Skeletal muscle tissue (tissue), 4 donors: Measurements from ENCODE around the gene UCP2. TPM values are rescaled to one million over a fixed set of nuclear protein-coding genes. Genes with fewer than 3 reads are reported as not detected.

Experiments
- H3K27ac ChIP-seq: one replicate; pipeline ENCODE4 v1.7.0; 2013; ENCODE audit warnings: mild to moderate bottlenecking, low read depth, low read length, inconsistent platforms
- H3K27me3 ChIP-seq, 3 donors: one replicate each; pipeline ENCODE4 v1.7.0; 2013; ENCODE audit warnings: low read length in 3 of 3; ENCODE audit not compliant: control insufficient read depth in 3 of 3, insufficient read depth in 3 of 3
- H3K36me3 ChIP-seq, 3 donors: one replicate each; pipeline ENCODE4 v1.7.0; 2013; ENCODE audit warnings: low read length in 3 of 3; ENCODE audit not compliant: control insufficient read depth in 3 of 3, insufficient read depth in 3 of 3
- H3K4me1 ChIP-seq, 3 donors: one replicate each; pipeline ENCODE4 v1.7.0; 2013; ENCODE audit warnings: low read length in 3 of 3, mild to moderate bottlenecking in 3 of 3; ENCODE audit not compliant: control insufficient read depth in 3 of 3, insufficient read depth in 3 of 3
- H3K4me3 ChIP-seq, 3 donors: one replicate each; pipeline ENCODE4 v1.7.0; 2013; ENCODE audit warnings: low read length in 3 of 3
- H3K9ac ChIP-seq, 3 donors: one replicate each; pipeline ENCODE4 v1.7.0; 2013; ENCODE audit warnings: low read length in 3 of 3, mild to moderate bottlenecking in 3 of 3, moderate library complexity in 2 of 3, low read depth in 1 of 3
- H3K9me3 ChIP-seq, 3 donors: one replicate each; pipeline ENCODE4 v1.7.0; 2013; ENCODE audit warnings: low read length in 3 of 3; ENCODE audit not compliant: control insufficient read depth in 3 of 3
- total RNA-seq: library from RNA; depleted of rRNA; stranded (reverse); fragments of >200 nt; gene quantifications from one replicate; pipeline ENCODE4 v1.2.3, GENCODE V29; 2014
- donor health status: Osteomylitis.

The UCP2 gene
- total RNA-seq, 1 donor from 2014 or later, result 25.1 TPM

DNA sequence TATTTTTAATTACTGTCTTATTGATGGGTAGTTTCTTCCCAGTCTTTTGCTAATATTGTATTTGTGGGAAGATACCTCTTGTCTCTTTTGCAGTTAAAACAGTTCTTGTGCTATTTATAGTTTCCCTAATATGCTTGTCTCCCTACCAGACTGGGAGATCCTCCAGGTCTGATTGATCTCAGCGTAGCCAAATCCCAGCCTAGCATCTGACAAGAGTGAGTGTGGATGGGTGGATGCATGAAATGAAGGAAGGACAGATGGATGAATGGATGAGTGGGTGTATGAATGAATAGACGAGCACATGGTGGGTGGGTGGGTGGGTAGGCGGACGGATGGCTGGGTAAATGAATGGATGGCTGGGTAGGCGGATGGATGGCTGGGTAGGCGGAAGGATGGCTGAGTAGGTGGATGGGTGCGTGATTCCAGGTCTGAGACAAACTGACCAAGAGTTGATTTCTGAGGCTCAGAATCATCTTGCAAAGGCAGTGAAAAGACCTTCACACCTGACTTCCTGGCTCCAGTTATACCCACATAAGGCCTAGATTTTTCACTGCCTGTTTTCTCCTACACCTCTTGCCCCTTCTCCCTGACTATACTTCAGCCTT is 20.4 kb downstream of the UCP2 start:
- peaks cover 5 to 13% (median 10%) of the 10 kb centered on the region in 3 donors for H3K4me1 ChIP-seq
- H3K9me3 ChIP-seq, result no peaks in the 10 kb centered on the region
- H3K9ac ChIP-seq, result no peak overlapping the region
- no peak overlapping the region for H3K27ac ChIP-seq
- H3K27me3 ChIP-seq, result peaks cover 0 to 14% (median 3%) of the 10 kb centered on the region in 3 donors
- H3K36me3 ChIP-seq, result no peaks in the 10 kb centered on the region
- H3K4me3 ChIP-seq, result no peak overlapping the region

DNA sequence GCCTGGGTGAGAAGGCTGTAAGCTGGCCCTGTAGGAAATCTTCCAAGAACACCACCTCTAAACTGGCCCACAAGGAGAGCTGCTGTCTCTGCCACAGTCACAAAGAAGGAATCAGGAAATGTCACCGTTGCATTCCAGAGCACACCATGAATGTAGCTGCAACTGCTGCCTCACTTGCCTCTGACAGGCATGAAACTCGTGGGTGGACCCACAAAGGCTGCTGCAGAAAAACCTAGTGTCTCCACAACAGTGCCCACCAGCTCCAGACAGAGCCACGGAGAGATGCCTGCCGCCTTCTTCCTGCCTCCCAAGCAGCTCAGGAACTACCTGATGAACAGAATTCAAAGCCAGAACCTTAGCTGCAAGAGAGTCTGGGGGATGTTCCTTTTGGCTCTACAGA is 21.3 kb downstream of the UCP2 start:
- no peaks in the 10 kb centered on the region for H3K9me3 ChIP-seq
- H3K27ac ChIP-seq, result no peak overlapping the region
- H3K36me3 ChIP-seq, result no peaks in the 10 kb centered on the region
- no peak overlapping the region for H3K9ac ChIP-seq
- peaks cover 0 to 23% (median 7%) of the 10 kb centered on the region in 3 donors for H3K27me3 ChIP-seq
- H3K4me1 ChIP-seq, result peaks cover 5 to 13% (median 10%) of the 10 kb centered on the region in 3 donors
- H3K4me3 ChIP-seq, result no peak overlapping the region

DNA sequence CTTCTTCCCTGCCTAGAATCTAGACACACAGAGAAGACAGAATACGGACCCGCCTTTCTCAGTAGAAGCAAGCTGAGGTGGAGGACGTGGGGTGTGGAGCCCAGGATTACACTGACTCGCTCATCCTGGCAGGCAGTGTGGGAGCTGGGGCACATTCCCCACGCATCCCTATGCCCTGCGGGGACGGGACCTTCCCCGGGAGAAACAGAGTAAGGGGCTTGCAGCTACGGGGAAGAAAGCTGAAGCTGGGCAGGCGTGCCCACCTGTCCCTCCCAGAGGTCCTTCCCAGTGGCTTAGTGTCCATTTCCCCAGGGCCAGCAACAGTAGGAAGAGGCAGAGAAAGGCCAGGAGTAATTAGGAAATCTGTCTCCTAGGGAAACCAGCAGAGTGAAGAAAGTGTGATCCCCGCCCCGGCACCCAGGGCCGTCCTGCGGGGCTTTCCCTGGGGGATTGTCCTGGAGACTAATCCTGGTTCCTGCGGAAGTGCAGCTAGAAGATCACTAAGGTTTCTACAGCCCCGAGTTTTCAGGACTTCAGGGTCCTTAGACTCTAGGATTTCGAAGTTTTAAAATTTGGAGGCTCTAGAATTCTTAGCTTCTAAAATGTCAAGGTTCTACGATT is 24.0 kb downstream of the UCP2 start:
- H3K27ac ChIP-seq, result no peak overlapping the region
- peaks cover 0 to 26% (median 7%) of the 10 kb centered on the region in 3 donors for H3K27me3 ChIP-seq
- H3K4me1 ChIP-seq, result peaks cover 0 to 4% (median 3%) of the 10 kb centered on the region in 3 donors
- no peak overlapping the region for H3K9ac ChIP-seq
- H3K36me3 ChIP-seq, result no peaks in the 10 kb centered on the region
- no peak overlapping the region for H3K4me3 ChIP-seq
- no peaks in the 10 kb centered on the region for H3K9me3 ChIP-seq

DNA sequence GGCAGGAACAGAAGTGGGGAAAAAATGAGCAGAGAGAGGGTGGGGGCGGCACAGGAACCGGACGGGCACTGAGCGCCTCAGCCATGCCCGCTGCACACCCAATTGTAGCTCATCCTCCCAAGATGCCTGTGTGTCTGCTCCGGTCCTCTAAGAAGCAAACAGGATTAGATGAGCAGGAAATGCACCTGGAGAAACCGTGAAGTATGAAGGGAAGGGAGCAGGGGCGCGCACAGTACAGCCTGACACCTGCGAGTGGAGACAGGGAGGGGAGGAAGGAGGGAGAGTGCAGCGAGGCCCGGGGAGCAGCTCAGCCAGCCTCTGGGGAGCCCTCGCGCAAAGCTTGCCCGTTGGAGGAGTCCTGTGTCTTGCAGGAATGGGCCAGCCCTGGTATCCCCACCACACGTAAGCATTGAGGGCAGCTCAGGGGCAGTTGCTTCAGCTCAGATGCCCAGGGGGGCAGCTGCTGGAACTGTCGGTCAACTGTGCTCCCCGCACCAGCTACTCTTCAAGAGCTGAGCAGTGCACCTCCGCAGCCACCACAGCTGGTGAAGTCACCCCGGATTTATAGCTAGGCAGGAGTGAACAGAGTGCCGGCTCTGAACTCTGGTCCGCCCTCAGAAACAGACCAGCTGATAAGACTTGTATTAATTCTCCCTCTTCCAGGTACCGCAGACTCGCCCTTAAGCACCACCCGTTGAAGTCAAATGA is 24.8 kb downstream of the UCP2 start:
- Histone ChIP-seq H3K27ac (no peak overlapping the region), H3K9ac (no peak overlapping the region), H3K36me3 (no peaks in the 10 kb centered on the region), H3K4me1 (no peaks in the 10 kb centered on the region), H3K4me3 (no peak overlapping the region), H3K9me3 (no peaks in the 10 kb centered on the region), H3K27me3 (peaks cover 0 to 26% (median 7%) of the 10 kb centered on the region in 3 donors)

DNA sequence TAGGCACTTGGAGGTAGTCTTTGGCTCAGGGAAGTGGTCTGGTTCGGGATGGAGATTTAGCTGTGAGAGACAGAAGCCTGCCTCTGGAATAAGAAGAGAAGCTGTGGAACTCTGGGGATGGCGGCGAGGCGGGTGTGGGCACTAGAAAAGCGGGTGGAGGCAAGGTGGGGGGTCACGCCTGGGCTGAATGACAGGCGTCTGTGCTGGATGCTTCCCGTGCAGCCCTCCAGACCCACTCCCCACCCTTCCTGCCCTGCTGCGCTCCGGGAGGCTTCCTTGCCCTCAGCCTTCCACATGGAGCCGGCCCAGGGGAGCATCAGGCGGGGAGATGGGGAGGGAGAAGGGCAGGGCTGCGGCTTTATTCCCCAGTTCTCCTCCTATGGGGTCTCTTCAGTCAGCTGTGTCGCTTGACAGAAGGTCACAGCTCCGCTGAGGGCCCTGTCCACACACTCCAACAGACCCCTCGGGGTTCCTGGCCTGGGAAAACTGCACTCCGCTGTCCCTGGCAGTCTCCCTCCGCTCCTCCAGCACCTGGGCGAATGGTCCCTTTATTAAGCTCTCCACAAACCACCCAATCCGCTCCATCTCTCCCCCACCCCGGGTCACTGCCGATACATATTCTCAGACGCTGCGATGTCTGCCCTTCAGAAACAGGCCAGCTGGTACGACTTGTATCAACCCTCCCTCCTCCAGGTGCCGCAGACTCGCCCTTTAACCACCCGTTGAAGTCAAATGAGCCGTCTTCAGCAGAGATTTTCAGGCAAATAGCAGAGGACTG is 25.6 kb downstream of the UCP2 start:
- Histone ChIP-seq H3K4me1 (no peaks in the 10 kb centered on the region), H3K27ac (no peak overlapping the region), H3K36me3 (no peaks in the 10 kb centered on the region), H3K4me3 (no peak overlapping the region), H3K27me3 (peaks cover 0 to 26% (median 7%) of the 10 kb centered on the region in 3 donors), H3K9ac (no peak overlapping the region), H3K9me3 (no peaks in the 10 kb centered on the region)

DNA sequence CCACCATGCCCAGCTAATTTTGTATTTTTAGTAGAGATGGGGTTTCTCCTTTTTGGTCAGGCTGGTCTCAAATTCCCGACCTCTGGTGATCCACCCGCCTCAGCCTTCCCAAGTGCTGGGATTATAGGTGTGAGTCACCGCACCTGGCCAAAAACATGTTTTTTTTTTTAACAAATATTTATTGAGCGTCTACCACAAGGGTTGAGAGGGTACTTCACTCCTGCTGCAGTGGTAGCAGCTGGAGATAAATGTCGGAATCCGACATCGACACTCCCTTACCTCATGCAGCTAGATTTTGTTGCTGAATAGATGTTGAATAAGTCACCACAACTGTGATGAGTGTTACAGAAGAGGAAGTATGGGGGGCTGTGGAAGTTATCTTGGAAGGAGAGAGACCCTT is 30.8 kb downstream of the UCP2 start:
- peaks cover 0 to 8% (median under 1%) of the 10 kb centered on the region in 3 donors for H3K27me3 ChIP-seq
- no peak overlapping the region for H3K27ac ChIP-seq
- H3K36me3 ChIP-seq, result no peaks in the 10 kb centered on the region
- H3K4me3 ChIP-seq, result no peak overlapping the region
- no peak overlapping the region for H3K9ac ChIP-seq
- H3K4me1 ChIP-seq, result no peaks in the 10 kb centered on the region
- H3K9me3 ChIP-seq, result no peaks in the 10 kb centered on the region

DNA sequence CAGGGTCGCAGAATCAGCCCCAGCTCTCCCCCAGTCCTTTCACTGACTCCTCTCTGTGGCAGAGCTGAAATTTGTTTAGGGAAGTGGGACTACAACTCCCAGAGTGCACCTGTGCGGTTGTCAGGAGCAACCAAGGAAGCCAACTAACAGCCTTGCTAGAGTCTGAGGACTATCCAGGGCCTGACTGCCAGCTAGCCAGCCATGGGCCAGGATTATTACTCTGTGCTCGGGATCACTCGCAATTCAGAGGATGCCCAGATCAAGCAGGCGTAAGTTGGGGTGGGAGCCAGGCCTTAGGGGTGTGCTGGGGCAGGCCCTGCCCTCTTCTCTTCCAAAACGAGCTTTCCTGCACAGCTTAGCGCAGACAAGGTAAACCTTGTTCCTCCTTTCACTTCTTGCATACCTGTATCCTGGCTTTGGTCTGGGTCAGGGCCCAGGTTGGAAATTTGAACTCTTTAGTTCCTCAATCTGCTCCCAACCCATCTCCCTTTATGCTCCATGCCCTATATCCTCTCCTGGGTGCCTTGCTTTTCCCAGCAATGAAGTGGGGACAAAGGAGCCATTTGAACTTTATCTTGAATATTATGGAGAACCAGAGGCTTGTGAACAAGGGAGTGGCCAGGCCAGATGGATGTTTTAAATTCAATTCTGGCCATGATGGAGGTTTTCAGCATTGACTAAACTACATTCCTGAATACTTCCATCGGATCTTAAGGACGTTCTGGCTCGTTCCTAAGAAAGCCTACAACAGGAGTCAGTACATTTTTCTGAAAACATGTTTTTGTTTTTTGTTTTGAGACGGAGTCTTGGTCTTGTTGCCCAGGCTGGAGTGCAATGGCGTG is 31.6 kb downstream of the UCP2 start, which contains the start of gene DNAJB13:
Gene DNAJB13 (plus strand): TSS at position 158 of the 842 bp plus-strand sequence. CDS start 44 bp downstream, at position 202.
- Histone ChIP-seq H3K9ac (no peak within 1 kb of the TSS), H3K4me3 (no peak within 1 kb of the TSS), H3K36me3 (no peaks in the 10 kb centered on the region), H3K27ac (no peak within 1 kb of the TSS), H3K27me3 (peaks cover 0 to under 1% (median 0%) of the 10 kb centered on the region in 3 donors), H3K4me1 (no peaks in the 10 kb centered on the region), H3K9me3 (no peaks in the 10 kb centered on the region)

DNA sequence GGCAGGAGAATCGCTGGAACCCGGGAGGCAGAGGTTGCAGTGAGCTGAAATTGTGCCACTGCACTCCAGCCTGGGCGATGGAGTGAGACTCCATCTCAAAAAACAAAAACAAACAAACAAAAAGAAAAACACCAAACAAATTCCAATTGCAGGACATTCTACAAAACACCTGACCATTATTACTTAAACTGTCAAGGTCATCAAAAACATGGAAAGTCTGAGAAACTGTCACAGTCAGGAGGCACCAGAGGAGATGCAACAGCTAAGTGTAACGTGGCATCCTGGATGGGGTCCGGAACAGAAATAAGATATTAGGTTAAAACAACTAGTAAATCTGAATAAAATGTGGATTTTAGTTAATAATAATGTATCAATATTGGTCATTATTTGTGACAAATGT is 32.7 kb downstream of the UCP2 start:
- no peaks in the 10 kb centered on the region for H3K4me1 ChIP-seq
- H3K27me3 ChIP-seq, result no peaks in the 10 kb centered on the region
- no peaks in the 10 kb centered on the region for H3K9me3 ChIP-seq
- no peaks in the 10 kb centered on the region for H3K36me3 ChIP-seq
- H3K4me3 ChIP-seq, result no peak overlapping the region
- H3K9ac ChIP-seq, result no peak overlapping the region
- no peak overlapping the region for H3K27ac ChIP-seq

DNA sequence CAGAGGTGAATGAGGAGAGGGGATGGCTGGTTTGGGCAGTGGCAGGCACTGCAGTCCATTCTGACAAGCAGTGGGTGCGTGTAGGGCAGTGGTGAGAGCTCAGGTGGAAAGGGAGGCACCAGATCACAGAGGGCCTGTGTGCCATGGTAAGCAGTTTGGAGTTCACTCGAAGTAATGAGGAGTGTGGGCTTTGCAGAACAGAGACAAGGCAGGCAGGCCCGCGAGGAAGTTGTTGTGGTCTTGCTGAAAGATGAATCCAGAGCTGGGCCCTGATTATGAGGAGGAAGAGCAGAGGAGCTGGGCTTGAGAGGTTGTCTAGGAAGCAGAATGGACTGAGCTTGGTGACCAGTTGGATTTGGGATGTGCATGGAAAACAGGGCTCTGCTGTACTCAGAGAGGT is 33.4 kb downstream of the UCP2 start:
- Histone ChIP-seq H3K27me3 (no peaks in the 10 kb centered on the region), H3K36me3 (no peaks in the 10 kb centered on the region)

More for the DNA sequence above, 33.4 kb downstream of the UCP2 start:
- no peak overlapping the region for H3K27ac ChIP-seq
- H3K4me3 ChIP-seq, result no peak overlapping the region
- no peaks in the 10 kb centered on the region for H3K9me3 ChIP-seq
- H3K9ac ChIP-seq, result no peak overlapping the region
- no peaks in the 10 kb centered on the region for H3K4me1 ChIP-seq
